IPS DF 4.7 (cell line): ENCODE results near the gene MED26.
"Not testable (repeated sequence)": the region's sequence is repeated elsewhere in the genome, so short reads cannot be mapped to it uniquely, and the experiment has no call there.

ENCODE experiments used
- DNase-seq: peaks from one replicate; pipeline ENCODE4 v3.0.0-alpha.2; 2013; ENCODE audit warnings: low spot score; ENCODE audit errors: extremely low read depth

Gene MED26

DNA sequence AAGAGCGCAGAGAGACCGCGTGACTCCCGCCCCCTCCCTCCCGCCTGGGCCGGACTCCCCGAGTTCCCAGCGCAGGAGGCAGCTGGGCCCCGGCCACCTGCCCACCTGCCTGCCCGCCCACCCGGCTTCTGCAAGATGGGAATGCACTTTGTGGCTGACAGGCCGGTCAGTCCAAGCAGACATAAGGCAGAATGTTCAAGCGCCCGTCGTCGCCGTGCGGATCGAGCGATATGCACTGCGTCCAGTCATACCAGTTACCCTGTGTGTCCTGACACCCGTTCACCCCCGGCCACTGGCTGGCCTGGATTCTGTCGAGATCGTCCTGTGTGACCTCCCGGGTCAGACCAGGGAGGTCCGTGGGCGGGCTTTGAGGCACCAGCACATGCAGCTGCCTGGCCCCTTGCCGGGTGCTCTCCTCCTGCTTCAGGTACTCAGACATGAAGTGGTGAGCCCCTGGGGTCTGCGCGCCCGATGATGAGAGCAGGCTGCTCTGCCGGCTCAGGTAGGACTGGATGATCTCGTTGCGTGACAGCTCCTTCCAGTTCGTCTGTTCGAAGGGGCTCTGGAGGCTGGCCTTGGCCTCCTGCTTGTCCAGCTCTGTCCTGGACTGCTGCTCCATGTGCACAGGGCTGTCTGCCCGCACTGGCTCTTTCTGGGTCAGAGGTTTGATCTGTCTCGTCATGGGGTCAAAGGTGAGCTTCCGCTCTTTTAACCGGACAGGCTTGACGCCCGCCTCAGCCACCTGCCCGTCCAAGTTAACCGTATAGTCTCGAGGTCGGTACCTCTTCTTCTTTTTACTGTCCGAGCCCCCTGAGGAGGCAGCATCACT is 51.9 kb downstream of the MED26 start:
- DNase-seq, result no peak

DNA sequence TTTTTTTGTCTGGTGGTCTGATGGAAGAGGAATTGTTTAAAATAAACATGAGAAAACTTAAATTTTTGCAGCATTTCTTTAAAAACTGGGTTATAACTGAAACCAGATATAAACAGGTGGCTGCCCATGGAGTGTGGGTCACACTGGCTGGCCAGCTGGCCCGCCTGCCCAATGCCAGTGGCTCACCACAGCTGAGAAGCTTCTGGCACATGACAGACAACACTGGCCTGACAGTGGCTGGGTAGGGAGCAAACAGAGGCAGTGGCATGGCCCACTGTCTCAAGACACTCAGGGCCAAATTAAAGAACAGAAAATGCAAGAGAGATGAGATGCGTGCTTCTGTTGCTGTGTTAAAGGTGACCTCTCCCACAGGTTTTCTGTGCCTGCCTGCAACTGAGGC is 52.7 kb downstream of the MED26 start:
- DNase-seq, result no peak

DNA sequence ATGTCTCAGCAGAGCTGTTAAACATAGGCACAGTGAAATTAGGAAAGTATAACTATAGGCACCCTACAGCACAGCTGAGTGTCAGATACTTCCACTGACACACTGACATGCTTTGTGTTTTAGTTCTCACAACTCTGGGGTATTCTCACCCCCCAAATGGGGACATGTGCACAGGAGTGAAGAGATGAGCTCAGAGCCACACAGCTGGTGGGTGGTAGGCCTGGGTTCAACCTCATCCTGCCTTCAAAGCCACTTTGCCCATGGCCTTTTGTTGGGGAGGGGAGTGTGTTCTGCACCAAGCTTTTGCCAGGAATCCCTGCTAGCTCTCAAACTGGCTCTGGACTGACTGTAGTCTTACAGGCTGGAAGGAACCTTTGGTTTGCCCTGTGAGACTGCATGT is 54.1 kb downstream of the MED26 start:
- DNase-seq, result no peak

DNA sequence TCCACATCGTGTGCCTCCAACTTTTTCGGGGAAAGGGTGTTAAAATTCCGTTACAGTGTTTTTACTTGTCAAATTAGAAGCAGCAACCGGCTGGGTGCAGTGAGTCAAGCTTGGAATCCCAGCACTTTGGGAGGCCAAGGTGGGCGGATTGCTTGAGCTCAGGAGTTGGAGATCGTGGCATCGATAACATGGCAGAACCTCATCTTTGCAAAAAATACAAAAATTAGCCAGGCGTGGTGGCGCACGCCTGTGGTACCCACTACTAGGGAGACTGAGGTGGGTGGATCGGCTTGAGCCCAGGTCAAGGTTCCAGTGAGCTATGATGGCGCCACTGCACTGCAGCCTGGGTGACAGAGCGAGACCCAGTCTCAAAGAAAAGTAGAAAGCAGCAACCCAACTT is 54.7 kb downstream of the MED26 start:
- DNase-seq, result no peak

DNA sequence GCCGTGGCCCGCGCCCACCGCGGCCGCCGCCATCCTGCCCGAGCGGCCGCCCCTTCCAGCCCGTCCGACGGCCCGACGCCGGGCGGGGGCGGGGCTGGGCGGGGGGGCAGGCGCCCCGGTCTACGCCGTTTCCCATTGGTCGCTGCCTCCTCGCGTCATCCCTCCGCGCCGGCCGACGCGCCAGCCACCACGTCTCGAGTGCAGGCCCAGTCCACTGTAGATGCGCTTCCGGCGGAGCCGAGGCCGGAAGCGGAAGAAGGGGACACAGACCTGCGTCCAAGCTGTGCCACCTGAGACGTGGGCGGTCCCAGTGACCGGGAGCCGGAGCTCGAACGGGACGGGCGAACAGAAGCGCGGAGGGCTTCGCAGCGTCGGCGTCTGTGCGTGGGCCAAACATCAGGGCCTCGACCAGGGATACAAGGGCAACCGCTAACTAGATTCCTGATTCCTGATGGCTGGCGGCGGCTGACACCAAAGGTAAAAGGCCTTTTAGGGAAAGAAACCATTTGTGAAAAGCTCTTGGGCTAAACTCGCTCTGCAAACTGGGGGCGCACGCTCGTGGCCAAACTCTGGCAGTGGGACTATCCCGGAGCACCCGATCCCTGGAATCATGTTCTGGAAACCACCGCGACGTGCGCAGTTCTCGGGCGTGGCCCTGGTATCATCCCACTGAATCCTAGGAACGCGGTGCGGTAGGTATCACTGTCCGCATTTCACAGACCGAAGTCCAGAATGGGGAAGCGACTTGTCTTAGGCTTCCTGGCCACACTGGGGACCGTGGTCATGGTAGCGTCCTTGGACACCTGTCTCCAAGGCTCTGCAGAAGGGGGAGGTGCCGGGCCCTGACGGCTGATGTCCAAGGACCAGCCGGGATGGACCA is 55.4 kb downstream of the MED26 start, which contains the start of gene SLC35E1:
Gene SLC35E1 (minus strand): TSS at position 84 of the 880 bp plus-strand sequence. CDS start 51 bp downstream, at position 33.
- DNase-seq, result peak; percentile 72

DNA sequence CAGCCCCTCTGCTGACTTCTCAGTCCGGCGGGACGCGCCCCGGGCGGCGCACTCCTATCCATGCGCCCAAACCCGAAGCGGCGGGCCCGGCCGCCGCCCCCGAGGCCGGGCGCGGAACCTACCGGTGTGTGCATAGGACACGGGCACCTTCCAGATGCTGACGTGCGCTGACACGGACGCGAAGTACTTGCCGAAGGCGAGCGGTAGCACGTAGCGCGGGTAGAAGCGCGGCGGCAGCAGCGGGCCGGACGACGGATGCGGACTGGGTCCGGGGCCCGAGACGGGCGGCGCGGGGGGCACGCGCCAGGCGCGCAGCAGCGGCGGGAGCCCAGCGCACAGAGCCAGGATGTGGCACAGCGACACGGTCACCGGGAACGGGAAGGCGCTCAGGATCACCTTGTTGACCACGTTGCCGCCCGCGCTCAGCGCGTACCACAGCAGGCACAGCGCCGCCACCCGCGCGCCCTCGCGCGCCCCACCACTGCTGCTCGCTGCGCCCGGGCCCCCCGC is 56.1 kb downstream of the MED26 start:
- DNase-seq, result no peak

DNA sequence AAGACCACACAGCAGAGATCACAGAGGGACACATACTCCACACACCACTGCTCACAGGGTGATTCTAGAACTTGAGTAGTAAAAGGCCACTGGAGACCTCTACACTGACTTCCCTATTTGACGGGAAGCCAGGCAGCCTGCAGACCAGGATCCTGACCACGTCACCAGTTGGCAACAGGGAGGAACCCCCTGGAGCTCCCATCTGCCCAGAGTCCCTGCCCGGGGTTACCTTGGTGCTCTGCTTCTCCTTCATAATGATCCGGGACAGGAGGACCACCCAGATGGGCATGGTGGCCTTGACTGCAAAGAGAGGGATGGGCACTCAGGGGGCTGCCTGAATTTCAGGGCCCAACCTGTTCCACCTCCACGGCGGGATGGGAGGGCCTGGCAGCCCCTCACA is 56.7 kb downstream of the MED26 start:
- DNase-seq, result no peak

DNA sequence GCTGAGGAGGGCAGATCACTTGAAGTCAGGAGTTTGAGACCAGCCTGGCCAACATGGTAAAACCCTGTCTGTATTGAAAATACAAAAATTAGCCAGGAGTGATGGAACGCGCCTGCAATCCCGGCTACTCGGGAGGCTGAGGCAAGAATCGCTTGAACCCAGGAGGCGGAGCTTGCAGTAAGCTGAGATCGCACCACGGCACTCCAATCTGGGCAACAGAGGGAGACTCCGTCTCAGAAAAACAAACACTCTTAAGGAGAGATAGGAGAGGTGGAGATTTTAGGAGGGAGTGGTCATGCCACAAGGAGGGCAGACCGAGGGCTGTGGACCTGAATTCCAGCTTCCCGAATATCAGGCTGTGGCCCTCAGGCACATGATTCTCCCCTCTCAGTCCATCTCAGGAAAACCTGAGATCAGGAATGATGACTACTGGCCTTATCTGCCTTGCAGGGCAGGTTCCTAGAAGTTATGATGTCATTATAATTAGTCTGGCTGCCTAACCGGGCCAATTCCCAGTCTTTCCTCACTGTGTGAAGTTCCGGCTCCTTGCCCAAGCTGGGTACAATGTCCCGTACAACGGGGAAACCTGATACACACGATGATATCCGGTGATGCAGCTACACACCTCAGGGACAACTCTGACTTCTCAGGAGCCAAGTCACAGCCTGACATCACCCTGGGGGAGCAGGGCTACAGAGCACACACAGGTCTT is 58.2 kb downstream of the MED26 start:
- no peak for DNase-seq

DNA sequence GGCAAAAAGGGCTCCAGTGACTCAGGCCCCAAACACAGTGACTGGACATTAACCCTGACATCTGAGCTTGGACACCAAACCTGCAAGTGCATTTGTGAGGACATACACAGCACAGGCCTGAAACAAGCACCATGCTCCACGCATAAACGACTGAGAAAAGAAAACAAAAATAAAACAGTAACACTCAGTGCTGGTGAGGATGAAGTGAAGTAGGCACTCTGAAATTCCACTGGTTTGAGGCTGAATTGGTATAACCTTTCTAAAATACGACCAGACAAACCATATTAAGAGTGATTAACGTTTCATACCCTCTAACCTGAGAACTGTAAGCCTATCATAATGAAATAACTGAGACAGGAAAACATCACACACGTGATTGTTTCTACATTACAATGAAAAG is 61.3 kb downstream of the MED26 start:
- DNase-seq, result no peak

DNA sequence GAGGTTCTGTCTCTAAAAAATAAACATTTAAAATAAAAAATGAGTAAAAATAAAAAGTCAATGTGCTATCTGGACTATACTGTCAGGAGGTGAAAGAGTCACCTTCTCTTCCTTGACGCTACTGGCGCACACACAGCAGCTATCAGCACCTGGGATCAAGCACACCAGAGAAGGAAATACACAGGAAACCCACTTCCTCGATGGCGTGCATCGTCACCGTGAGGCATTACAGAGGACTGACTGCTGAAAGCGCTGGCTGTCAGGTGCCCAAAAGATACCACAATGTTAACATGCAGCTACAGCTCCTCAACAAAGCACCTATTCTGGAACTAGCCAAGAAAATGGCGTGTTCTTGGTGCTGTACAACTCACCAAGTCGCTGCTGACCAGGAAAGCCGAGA is 61.8 kb downstream of the MED26 start:
- DNase-seq, result no peak

DNA sequence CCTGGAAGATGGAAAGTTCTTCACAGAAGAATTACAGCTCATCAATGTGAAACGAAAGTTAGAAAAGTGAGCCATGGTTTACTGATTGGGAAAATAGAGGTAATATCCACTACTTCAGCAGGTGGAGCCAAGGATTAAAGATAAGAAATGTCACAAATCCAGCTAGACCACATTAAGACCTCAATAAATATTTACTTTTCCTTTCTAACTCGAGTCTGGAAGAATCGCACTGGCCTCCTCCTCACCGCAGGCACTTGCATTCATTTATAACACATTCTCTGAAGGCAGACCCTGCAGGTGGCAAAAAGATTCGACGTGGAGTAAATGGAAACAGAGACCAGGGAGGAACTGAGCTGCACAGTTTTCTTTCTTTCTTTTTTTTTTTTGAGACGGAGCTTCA is 63.2 kb downstream of the MED26 start:
- no peak for DNase-seq

DNA sequence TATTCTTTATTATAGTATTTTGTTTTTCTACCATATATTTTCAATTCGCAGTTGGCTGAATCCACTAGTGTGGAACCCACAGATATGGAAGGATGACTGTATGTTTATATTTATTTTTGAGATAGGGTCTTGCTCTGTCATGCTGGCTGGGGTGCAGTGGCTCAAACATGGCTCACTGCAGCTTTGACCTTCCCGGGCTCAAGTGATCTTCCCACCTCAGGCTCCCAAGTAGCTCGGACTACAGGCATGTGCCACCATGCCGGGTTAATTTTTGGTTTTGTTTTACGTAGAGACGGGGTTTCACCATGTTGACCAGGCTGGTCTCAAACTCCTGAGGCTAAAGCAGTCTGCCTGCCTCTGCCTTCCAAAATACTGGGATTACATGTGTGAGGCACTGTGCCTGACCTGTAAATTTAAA is 65.4 kb downstream of the MED26 start:
- no peak for DNase-seq

DNA sequence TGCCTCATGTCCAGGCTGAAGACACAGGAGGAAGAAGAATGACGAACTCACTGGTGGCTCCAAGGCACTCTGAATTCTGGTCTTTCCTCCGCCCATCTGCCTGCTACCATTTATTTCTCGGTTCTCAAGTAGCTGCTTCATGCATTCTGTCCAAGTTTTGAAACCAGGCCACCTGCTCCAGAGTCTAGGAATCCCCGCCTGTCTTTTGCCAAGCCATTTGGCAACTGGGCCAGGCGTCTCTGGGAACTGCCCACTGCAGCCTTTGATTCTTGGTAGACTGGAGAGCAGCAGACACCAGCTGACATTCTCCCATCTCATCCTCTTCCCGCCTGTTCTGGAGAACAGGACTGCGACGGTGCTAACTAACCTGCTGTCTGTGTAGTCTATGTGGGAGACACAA is 66.6 kb downstream of the MED26 start:
- no peak for DNase-seq

DNA sequence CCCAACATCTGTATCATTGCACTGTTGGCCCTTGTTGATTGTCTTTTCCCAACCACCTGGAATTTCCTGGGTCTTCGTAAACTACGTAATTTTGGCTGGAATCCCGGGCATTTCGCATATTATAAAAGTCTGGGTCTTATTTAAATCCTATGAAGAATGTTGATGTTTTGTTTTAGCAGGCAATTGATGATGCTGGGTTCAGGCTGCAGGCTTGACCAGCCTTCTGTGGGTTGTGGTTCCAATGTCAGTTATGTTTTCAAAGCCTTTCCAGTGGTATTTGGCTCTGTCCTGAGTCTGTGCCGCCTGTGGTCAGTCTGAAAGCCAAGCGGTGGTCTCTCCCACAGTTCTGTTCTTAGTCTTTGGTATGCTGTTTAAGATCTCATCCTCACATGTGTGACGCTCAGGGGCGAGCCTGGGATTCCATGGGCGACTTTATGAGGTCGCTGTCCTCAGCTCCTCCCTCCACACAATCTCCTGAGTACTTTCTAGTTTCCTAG is 68.2 kb downstream of the MED26 start:
- no peak for DNase-seq

DNA sequence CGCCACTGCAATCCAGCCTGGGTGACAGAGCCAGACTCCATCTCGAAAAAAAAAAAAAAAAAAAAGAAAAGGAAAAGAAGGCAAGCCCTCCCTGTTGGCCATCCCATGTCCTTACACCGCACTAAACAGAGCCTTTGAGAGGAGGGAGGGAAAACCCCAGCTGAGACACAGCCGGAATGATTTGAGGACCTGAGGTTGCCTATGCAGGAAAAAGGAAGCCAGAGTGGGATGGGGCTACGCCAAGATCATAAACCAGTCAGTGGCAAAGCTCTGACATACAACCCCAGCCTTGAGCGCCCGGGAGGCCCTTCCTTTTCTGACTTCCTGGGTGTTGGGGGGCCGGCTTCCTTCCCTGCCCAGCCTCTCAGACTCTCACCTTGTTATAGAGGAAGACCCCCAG is 73.2 kb downstream of the MED26 start:
- DNase-seq, result no peak

DNA sequence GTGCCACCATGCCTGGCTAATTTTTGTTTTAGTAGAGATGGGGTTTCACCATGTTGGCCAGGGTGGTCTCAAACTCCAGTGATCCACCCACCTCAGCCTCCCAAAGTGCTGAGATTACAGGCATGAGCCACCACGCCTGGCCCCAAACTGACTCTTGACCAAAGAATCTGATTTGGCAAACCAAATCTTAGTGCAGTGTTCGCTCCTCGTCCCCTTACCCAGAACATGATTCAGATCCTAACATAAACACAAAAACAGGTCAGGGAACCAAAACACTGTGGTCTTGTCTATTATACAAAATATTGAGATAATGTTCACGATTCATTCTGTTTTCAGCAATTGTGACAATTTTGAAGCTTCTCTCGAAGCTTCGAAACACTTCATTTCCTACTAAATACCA is 76.1 kb downstream of the MED26 start:
- not testable (repeated sequence) for DNase-seq

DNA sequence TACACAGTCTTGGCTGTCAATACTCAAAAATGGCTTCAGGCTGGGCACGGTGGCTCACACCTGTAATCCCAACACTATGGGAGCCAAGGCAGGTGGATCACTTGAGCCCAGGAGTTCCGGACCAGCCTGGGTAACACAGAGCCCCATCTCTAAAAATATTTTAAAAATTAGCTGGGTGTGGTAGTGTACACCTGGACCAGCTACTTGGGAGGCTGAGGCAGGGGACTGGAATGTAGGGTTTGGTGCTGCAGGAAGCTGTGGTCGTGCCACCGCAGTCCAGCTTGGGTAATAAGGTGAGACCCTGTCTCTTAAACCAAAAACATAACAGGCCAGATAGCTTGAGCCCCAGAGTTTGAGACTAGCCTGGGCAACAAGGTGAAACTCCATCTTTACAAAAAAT is 79.0 kb downstream of the MED26 start:
- DNase-seq, result no peak

DNA sequence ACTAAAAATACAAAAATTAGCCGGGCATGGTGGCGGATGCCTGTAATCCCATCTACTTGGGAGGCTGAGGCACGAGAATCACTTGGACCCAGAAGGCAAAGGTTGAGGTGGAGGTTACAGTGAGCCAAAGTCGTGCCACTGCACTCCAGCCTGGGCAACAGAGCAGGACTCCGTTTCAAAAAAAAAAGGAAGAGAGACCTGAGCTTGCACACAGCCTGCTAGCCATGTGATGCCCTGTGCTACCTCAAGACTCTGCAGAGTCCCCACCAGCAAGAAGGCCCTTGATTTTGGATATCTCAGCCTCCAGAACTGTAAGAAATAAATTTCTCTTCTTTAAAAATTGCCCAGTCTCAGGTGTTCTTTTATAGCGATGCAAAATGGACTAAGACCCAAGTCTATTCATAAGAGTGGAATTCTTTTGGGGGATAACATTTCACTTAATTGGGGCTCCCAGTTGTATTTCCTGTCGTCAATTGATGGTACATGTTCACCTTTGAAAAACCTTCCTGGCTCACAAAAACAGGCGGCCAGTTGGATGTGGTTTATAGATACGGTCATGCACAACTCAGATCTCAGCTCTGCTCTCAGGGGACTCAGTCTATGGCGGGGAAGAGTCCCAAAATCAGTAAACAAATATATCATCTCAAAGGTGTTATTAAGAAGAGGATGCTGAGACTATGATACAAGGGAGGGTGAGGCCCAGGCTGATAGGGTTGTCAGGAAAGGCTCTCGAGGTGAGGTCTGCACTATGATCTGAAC is 83.4 kb downstream of the MED26 start:
- no peak for DNase-seq

DNA sequence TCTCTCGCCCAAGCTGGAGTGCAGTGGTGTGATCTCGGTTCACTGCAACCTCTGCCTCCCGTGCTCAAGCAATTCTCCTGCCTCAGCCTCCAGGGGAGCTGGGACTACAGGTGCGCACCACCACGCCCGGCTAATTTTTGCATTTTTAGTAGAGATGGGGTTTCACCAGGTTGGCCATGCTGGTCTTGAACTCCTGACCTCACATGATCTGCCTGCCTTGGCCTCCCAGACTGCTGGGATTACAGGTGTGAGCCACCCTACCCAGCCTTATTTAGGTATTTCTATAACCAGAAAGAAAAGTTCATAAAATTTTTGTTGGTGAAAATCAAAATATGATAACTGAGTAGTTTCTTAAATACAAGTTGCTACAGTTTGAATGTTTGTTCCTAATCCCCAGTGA is 84.3 kb downstream of the MED26 start:
- DNase-seq, result not testable (repeated sequence)

DNA sequence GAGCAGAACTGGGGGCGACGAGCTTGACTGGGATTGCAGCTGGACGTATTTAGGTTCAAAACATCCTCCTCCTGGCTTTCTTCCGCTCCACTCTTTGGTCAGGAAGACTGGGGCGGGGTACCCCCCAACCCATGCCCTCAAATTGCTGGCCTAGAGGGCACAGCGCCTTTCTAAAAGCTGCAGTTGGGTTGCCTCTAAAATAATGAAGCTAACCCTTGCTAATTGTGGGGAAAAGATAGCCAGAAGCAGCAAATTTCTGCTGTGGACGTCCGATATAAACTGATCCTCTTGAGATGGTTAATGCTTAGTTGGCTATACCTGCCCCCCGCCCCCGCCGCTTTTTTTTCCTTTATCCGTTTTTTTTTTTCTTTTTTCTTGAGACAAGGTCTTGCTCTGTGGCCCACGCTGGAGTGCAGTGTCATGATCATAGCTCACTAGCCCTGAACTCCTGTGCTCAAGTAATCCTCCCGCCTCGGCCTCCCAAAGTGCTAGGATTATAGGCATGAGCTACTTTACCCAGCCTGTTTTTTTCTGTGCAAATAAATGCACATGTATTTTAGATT is 85.0 kb downstream of the MED26 start:
- DNase-seq, result no peak
